ENCODE measurements around the gene NOS1AP.

DNA sequence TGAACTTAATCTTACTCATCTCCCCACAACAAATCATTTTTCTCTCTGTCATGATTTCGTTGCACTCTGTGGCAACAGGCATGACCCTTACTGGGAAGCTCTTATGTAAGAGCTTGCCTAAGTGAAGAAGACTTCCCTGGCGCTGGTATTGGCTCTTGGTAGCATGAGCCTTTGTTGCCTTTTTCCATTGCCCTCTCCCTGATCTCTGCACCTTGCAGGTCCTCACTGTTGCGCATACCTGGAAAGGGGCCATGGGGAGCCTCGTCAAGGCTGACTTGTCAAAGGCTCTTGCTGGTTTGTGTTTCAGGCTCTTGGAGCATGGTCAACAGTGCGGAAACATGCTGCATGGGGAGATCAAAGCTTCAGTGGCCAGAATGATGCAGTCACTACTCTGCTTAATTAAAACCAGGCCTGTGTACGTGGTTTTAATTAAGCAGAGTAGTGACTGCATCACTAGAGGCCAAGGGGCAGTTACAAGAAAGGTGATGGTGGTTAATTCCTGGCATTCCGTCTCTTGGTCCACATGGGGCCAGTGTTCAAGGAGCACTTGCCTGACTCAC, 165.8 kb downstream of the NOS1AP start:
- TF ChIP-seq, protein P1, sequence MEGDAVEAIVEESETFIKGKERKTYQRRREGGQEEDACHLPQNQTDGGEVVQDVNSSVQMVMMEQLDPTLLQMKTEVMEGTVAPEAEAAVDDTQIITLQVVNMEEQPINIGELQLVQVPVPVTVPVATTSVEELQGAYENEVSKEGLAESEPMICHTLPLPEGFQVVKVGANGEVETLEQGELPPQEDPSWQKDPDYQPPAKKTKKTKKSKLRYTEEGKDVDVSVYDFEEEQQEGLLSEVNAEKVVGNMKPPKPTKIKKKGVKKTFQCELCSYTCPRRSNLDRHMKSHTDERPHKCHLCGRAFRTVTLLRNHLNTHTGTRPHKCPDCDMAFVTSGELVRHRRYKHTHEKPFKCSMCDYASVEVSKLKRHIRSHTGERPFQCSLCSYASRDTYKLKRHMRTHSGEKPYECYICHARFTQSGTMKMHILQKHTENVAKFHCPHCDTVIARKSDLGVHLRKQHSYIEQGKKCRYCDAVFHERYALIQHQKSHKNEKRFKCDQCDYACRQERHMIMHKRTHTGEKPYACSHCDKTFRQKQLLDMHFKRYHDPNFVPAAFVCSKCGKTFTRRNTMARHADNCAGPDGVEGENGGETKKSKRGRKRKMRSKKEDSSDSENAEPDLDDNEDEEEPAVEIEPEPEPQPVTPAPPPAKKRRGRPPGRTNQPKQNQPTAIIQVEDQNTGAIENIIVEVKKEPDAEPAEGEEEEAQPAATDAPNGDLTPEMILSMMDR (IDR thresholded peaks at IDR 0.05), result no peak
- TF ChIP-seq FOXJ3 (CRISPR knock-in tag; IDR thresholded peaks at IDR 0.05) (no peak), RFX5 (IDR thresholded peaks at IDR 0.05; ENCODE audit: low read length) (no peak), POLR2AphosphoS5 (IDR thresholded peaks at IDR 0.05; ENCODE audit: low read depth, low read length) (no peak), TCF12 (IDR thresholded peaks at IDR 0.05) (no peak), EZH2phosphoT487 (IDR thresholded peaks at IDR 0.05; ENCODE audit: borderline replicate concordance, low read depth) (no peak), TEAD4 (IDR thresholded peaks at IDR 0.05; ENCODE audit: borderline replicate concordance, insufficient read depth) (no peak), MXI1 (IDR thresholded peaks at IDR 0.05; ENCODE audit: low read depth, low read length) (no peak)
- TF ChIP-seq, protein P2, sequence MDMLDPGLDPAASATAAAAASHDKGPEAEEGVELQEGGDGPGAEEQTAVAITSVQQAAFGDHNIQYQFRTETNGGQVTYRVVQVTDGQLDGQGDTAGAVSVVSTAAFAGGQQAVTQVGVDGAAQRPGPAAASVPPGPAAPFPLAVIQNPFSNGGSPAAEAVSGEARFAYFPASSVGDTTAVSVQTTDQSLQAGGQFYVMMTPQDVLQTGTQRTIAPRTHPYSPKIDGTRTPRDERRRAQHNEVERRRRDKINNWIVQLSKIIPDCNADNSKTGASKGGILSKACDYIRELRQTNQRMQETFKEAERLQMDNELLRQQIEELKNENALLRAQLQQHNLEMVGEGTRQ (IDR thresholded peaks at IDR 0.05; ENCODE audit: borderline replicate concordance, low read depth, low read length), result no peak

Data from SK-N-SH (cell line).